ES-I3 (cell line): ENCODE results near the gene OLFML1.
"Not testable (repeated sequence)": the region's sequence is repeated elsewhere in the genome, so short reads cannot be mapped to it uniquely, and the experiment has no call there.

Source experiments
- H3K36me3 ChIP-seq: 2 replicates; pipeline ENCODE4 v1.6.1; 2013; ENCODE audit warnings: mild to moderate bottlenecking, low read length, control low read depth, moderate library complexity; ENCODE audit not compliant: insufficient read depth
- H3K4me1 ChIP-seq: 2 replicates; pipeline ENCODE4 v1.6.1; 2013; ENCODE audit warnings: mild to moderate bottlenecking, control low read depth, low read length; ENCODE audit not compliant: insufficient read depth
- H3K9ac ChIP-seq: 2 replicates; pipeline ENCODE4 v1.6.1; 2013; ENCODE audit warnings: low read depth, mild to moderate bottlenecking, low read length, moderate library complexity
- H3K9me3 ChIP-seq: 2 replicates; pipeline ENCODE4 v1.6.1; 2013; ENCODE audit warnings: mild to moderate bottlenecking, low read length, moderate library complexity; ENCODE audit not compliant: control insufficient read depth, insufficient read depth

OLFML1 gene

GRCh38 chr11:7511401-7511800 is 26.1 kb downstream of the OLFML1 start:
- no peaks in the 10 kb centered on the region for H3K9me3 ChIP-seq
- H3K4me1 ChIP-seq, result peaks cover 9% of the 10 kb centered on the region; the same call in 1 of the 2 replicates
- H3K9ac ChIP-seq, result no peak overlapping the region
- no peaks in the 10 kb centered on the region for H3K36me3 ChIP-seq

DNA sequence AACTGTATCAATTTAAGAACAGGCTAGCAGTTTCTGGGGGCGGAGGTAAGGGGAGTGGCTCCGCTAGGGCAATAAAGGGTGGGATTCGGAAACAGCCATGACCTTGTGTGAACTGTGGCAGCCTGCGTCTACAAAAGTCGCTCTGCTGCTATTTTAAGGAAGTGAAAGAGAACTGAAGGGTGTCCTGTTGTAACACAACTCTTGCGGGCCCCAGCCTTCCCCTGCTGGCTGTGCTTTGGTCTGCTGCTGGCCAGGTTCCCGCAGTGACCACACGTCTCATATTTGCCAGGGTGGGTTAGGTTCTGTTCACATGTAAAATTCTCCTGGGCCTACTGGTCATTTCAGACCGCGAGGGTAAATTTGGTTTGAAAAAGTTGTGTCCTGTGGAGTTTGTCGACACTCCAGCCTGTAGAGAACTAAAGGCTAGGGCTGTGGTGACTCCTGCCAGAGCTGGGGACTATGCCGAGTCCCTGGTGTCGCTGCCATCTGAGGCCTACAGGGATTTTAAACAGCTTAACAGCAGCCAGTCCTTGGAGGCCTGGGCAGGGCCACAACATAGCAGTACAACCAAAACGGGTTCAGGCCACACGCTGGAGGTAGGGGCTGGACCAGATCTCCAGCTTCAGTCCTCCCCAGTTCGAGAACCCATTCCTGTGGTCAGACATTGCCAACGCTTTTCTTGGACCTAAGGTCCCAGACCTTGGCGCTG is 27.4 kb downstream of the OLFML1 start:
- no peaks in the 10 kb centered on the region for H3K36me3 ChIP-seq
- no peaks in the 10 kb centered on the region for H3K9me3 ChIP-seq
- peaks cover 9% of the 10 kb centered on the region; the same call in 1 of the 2 replicates for H3K4me1 ChIP-seq
- H3K9ac ChIP-seq, result peak overlapping the region; percentile 94; the same call in 1 of the 2 replicates

GRCh38 chr11:7513234-7514098 is 28.2 kb downstream of the OLFML1 start, which contains the start of gene PPFIBP2:
TSS of gene PPFIBP2 (plus strand) at chr11:7513999. CDS start at chr11:7549476, 35,477 bp downstream.
- H3K4me1 ChIP-seq, result peaks cover 9% of the 10 kb centered on the region; the same call in 1 of the 2 replicates
- peak within 1 kb of the TSS; percentile 94 for H3K9ac ChIP-seq
- H3K9me3 ChIP-seq, result no peaks in the 10 kb centered on the region
- H3K36me3 ChIP-seq, result no peaks in the 10 kb centered on the region

DNA sequence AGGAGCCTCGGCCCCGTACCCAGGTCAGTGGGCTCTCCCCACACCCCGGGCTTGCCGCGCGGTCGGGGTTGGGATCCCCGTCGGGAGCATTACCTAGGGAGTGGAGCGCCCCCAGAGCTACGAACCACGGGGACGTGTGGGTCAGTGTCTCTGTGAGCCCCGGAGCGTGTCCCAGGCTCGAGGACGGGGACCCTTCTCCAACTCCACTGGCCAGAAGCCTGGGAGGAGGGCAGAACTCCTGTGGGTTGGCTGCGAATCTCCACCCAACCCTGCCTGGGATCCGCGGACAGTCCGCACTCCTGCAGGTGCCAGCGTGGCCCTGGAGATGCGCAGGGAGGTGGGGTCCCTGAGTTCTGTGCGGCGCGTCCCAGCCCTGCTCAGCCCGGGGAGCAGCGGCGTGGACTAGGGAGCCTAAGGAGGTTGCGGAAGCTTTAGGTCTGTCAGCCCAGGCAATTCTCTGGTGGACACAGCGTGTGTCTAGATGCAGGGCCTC is 28.8 kb downstream of the OLFML1 start:
- no peaks in the 10 kb centered on the region for H3K9me3 ChIP-seq
- H3K4me1 ChIP-seq, result peaks cover 9% of the 10 kb centered on the region; the same call in 1 of the 2 replicates
- H3K36me3 ChIP-seq, result no peaks in the 10 kb centered on the region
- H3K9ac ChIP-seq, result peak overlapping the region; percentile 94

DNA sequence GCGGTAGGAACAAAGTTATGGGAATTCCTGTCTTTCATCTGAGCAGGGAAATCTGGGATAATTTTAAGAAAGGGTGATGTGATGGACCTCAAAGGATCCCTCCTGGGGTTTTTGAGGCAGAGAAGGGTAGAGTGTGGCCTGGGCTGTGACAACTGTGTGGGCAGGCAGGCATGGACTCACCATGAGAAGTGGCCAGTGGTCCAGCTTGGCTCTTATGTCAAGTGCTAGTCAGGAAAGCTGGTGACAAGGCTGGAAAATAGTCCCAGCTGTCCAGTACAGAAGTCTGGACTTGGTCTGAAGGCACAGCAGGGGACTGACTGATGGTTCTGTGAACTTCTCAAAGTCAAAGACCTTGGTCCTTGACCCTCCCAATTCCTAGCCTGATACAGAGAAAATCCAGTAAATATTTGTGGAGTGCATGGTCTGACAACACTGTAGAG is 30.2 kb downstream of the OLFML1 start:
- Histone ChIP-seq H3K9me3 (no peaks in the 10 kb centered on the region), H3K4me1 (peaks cover 9% of the 10 kb centered on the region; the same call in 1 of the 2 replicates), H3K36me3 (no peaks in the 10 kb centered on the region), H3K9ac (no peak overlapping the region)

DNA sequence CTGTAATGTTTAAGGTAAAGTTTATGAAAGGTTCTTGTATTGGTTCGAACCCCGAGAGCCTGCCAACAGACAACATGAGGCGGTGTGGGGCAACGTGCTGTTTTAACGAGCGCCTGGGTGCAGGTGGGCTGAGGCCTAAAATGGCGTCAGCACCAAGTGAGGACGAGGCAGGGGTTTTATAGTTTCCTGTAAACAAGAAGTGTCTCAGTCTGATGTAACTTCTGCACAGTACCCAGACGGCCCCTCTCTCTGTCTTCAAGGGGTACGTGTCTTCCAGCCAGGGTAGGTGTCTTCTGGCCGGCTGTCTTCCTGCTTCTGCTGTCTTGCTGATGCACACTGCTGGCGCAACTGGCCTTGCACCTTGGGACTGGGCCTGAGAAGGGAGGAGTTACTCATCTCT is 31.2 kb downstream of the OLFML1 start:
- peaks cover 9% of the 10 kb centered on the region; the same call in 1 of the 2 replicates for H3K4me1 ChIP-seq
- H3K9ac ChIP-seq, result no peak overlapping the region

DNA sequence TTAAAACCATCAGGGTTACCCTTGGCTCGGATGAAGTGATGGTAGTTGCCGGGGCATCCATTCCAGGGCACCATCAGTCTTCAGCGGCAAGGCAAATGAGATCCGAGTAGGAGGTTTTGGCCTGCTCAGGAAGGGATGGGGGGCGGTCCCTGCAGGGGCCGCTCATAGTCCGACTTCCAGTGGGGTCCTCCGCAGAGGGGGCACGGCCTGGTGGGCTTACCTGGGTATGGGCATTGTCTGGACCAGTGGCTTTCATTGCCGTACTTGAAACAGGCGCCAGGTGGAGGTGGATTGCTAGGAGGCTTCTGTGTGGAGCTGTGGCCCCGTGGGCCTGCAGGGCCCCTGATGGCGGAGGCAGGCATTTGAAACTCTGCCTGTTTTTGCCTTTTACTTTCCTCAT is 32.4 kb downstream of the OLFML1 start:
- H3K9ac ChIP-seq, H3K36me3 ChIP-seq: not testable (repeated sequence)

More for the DNA sequence above, 31.2 kb downstream of the OLFML1 start:
- Histone ChIP-seq H3K36me3 (no peaks in the 10 kb centered on the region), H3K9me3 (no peaks in the 10 kb centered on the region)

GRCh38 chr11:7518811-7519562 is 33.7 kb downstream of the OLFML1 start:
- Histone ChIP-seq H3K36me3 (no peaks in the 10 kb centered on the region), H3K4me1 (no peaks in the 10 kb centered on the region), H3K9ac (no peak overlapping the region), H3K9me3 (no peaks in the 10 kb centered on the region)

More for the DNA sequence above, 32.4 kb downstream of the OLFML1 start:
- not testable (repeated sequence) for H3K4me1 ChIP-seq, H3K9me3 ChIP-seq

- Histone ChIP-seq H3K36me3 (no peaks in the 10 kb centered on the region), H3K9me3 (no peaks in the 10 kb centered on the region), H3K4me1 (no peaks in the 10 kb centered on the region), H3K9ac (no peak overlapping the region)
Measured at GRCh38 chr11:7520011-7520942, 35.0 kb downstream of the OLFML1 start.

DNA sequence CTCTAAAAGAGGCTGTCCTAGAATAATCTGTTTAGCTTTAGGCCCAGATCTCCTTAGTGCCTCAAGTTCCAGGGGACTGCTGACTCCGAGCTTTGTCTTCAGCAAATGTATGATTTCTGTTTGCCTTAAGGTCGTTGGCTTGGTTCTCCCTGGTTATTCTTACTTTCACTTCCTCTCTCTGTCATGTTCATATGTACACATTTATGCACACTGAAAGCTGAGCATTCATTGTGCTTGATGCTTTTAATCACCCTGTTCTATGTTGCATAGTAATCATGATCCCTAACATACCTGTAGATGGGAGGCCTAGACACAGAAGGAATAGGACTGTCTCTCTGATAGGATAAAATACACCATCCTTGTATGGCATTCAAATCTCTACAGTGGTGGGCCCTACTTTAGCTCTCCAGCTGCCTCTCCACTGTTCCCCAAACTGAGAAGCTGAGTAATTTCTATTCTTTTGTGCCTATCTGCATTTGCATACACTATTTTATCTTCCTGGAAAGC is 35.7 kb downstream of the OLFML1 start:
- no peaks in the 10 kb centered on the region for H3K4me1 ChIP-seq
- H3K36me3 ChIP-seq, result no peaks in the 10 kb centered on the region
- no peak overlapping the region for H3K9ac ChIP-seq

GRCh38 chr11:7522121-7522520 is 36.8 kb downstream of the OLFML1 start:
- no peaks in the 10 kb centered on the region for H3K9me3 ChIP-seq
- no peak overlapping the region for H3K9ac ChIP-seq
- H3K4me1 ChIP-seq, result no peaks in the 10 kb centered on the region
- H3K36me3 ChIP-seq, result no peaks in the 10 kb centered on the region

More for the DNA sequence above, 35.7 kb downstream of the OLFML1 start:
- H3K9me3 ChIP-seq, result no peaks in the 10 kb centered on the region

GRCh38 chr11:7522546-7522945 is 37.2 kb downstream of the OLFML1 start:
- no peak overlapping the region for H3K9ac ChIP-seq
- no peaks in the 10 kb centered on the region for H3K4me1 ChIP-seq
- no peaks in the 10 kb centered on the region for H3K36me3 ChIP-seq
- H3K9me3 ChIP-seq, result no peaks in the 10 kb centered on the region
